ENCODE measurements around the gene CCDC40. TPM values are rescaled to one million over a fixed set of nuclear protein-coding genes. Genes with fewer than 3 reads are reported as not detected.
A peak's percentile ranks its signal among the peaks of the same experiment; 100 is the strongest.

Gene CCDC40
- total RNA-seq, 1 donor from 2014 or later = 7.7 TPM

- Mint-ChIP-seq H3K27ac (no peak overlapping the region), H3K9me3 (no peaks in the 10 kb centered on the region), H3K36me3 (peaks cover 5% of the 10 kb centered on the region), H3K4me1 (peaks cover 56% of the 10 kb centered on the region), H3K27me3 (ENCODE audit: insufficient read depth, low read depth) (peaks cover 5% of the 10 kb centered on the region), H3K4me3 (peak overlapping the region; percentile 29)
- no peaks in the 10 kb centered on the region for H3K36me3 ChIP-seq
- peaks cover 9% of the 10 kb centered on the region for H3K79me2 ChIP-seq (ENCODE audit: low read depth)
- no peak overlapping the region for H3K4me3 ChIP-seq
- no peak overlapping the region for H3K27ac ChIP-seq
- H3F3A ChIP-seq (ENCODE audit: low read depth) = no peaks in the 10 kb centered on the region
- TF ChIP-seq EZH2 (IDR thresholded peaks at IDR 0.05) (no peak), CTCF (IDR thresholded peaks at IDR 0.05) (no peak), EZH2phosphoT487 (IDR thresholded peaks at IDR 0.05) (no peak)
- peaks cover 31% of the 10 kb centered on the region for H3K4me1 ChIP-seq
- H3K4me2 ChIP-seq = no peak overlapping the region
- H4K20me1 ChIP-seq (ENCODE audit: low read depth) = peaks cover 73% of the 10 kb centered on the region
- H2AFZ ChIP-seq (replicated peaks) = no peak overlapping the region
- peaks cover 11% of the 10 kb centered on the region for H3K27me3 ChIP-seq
- no peaks in the 10 kb centered on the region for H3K9me3 ChIP-seq (ENCODE audit: low read depth)
- no peak overlapping the region for H3K9ac ChIP-seq
- no peak for DNase-seq (ENCODE audit: low spot score)
These were observed 45.7 kb upstream of the CCDC40 start for GRCh38 chr17:79990704-79991103.

DNA sequence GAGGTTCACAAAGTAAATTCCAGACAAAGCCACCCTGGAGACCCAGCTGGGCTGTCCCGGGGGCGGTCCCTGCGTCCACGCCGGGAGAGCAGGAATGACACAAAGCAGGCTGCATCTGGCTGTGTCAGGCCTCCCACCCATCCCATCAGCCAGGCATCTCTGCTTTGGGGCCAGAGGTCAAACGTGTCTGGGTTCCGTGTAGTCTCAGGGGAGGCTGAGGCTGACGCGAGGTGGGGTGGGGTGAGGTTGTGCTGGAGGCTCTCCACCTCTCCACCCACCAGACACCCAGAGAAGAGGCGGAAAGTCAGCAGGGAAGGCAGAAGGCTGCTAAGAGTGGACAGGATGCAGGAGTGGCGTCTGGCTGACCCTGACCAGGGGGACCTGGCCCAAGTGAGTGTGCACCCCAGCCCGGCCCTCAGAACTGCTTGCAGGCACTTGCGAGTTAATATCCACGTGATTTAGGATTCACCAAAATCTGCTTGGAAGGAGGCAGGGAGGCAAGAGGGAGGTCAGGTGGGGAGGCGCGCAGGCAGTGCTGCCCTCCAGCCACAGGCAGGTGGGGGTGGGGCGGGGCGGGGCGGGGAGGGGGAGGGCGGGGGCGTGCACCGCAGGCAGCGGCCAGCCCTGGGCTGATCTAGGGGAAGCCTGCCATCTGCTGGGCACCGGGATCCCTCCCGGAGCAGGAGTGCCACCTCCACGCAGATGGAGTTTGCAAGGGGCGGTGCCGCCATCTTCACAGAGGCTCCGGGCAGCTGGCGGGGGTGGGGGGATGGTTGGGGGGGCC is 45.1 kb upstream of the CCDC40 start:
- Mint-ChIP-seq H3K27ac (no peak overlapping the region), H3K9me3 (no peaks in the 10 kb centered on the region), H3K27me3 (ENCODE audit: insufficient read depth, low read depth) (peaks cover 5% of the 10 kb centered on the region), H3K4me3 (peak overlapping the region; percentile 29), H3K36me3 (peaks cover 5% of the 10 kb centered on the region), H3K4me1 (peaks cover 50% of the 10 kb centered on the region)
- H3K4me3 ChIP-seq = peak overlapping the region; percentile 53
- H3K27ac ChIP-seq = no peak overlapping the region
- peaks cover 68% of the 10 kb centered on the region for H4K20me1 ChIP-seq (ENCODE audit: low read depth)
- no peak overlapping the region for H3K9ac ChIP-seq
- peaks cover 9% of the 10 kb centered on the region for H3K79me2 ChIP-seq (ENCODE audit: low read depth)
- H3K27me3 ChIP-seq = peaks cover 11% of the 10 kb centered on the region
- H3K4me2 ChIP-seq = peak overlapping the region; percentile 94
- TF ChIP-seq CTCF (IDR thresholded peaks at IDR 0.05) (peak; percentile 61), EZH2phosphoT487 (IDR thresholded peaks at IDR 0.05) (no peak), EZH2 (IDR thresholded peaks at IDR 0.05) (no peak)
- DNase-seq (ENCODE audit: low spot score) = peak; percentile 91
- H2AFZ ChIP-seq (replicated peaks) = peak overlapping the region; percentile 52
- no peaks in the 10 kb centered on the region for H3F3A ChIP-seq (ENCODE audit: low read depth)
- H3K9me3 ChIP-seq (ENCODE audit: low read depth) = no peaks in the 10 kb centered on the region
- H3K36me3 ChIP-seq = no peaks in the 10 kb centered on the region
- peaks cover 31% of the 10 kb centered on the region for H3K4me1 ChIP-seq

- peaks cover 11% of the 10 kb centered on the region for H3K27me3 ChIP-seq
- no peaks in the 10 kb centered on the region for H3K36me3 ChIP-seq
- H3K36me3 Mint-ChIP-seq = peaks cover 5% of the 10 kb centered on the region
- H2AFZ ChIP-seq (replicated peaks) = peak overlapping the region; percentile 52
- H3K9ac ChIP-seq = no peak overlapping the region
- H3K4me3 ChIP-seq = peak overlapping the region; percentile 53
- peaks cover 9% of the 10 kb centered on the region for H3K79me2 ChIP-seq (ENCODE audit: low read depth)
- H3K4me1 ChIP-seq = peaks cover 31% of the 10 kb centered on the region
- no peaks in the 10 kb centered on the region for H3K9me3 Mint-ChIP-seq
- peak overlapping the region; percentile 94 for H3K4me2 ChIP-seq
- no peaks in the 10 kb centered on the region for H3F3A ChIP-seq (ENCODE audit: low read depth)
- peaks cover 5% of the 10 kb centered on the region for H3K27me3 Mint-ChIP-seq (ENCODE audit: insufficient read depth, low read depth)
- H3K27ac ChIP-seq = no peak overlapping the region
- no peaks in the 10 kb centered on the region for H3K9me3 ChIP-seq (ENCODE audit: low read depth)
- H3K4me3 Mint-ChIP-seq = peak overlapping the region; percentile 69
- H3K4me1 Mint-ChIP-seq = peaks cover 50% of the 10 kb centered on the region
- H4K20me1 ChIP-seq (ENCODE audit: low read depth) = peaks cover 65% of the 10 kb centered on the region
- H3K27ac Mint-ChIP-seq = peak overlapping the region; percentile 81
- TF ChIP-seq CTCF (IDR thresholded peaks at IDR 0.05) (peak; percentile 4), EZH2phosphoT487 (IDR thresholded peaks at IDR 0.05) (no peak), EZH2 (IDR thresholded peaks at IDR 0.05) (peak; percentile 59)
- DNase-seq (ENCODE audit: low spot score) = peak; percentile 40
These were observed 44.4 kb upstream of the CCDC40 start for GRCh38 chr17:79991924-79992648.
